GM12878 (cell line): Measurements from ENCODE around the gene NAA35. TPM values are rescaled to one million over a fixed set of nuclear protein-coding genes. Genes with fewer than 3 reads are reported as not detected.
A peak's percentile ranks its signal among the peaks of the same experiment; 100 is the strongest.

Source experiments
- ATAC-seq: fragments of 200-7000 bp; cut with Tn5 transposase; 3 replicates; pipeline ENCODE4 v1.9.1; 2020; ENCODE audit warnings: mild to moderate bottlenecking, moderate library complexity
- BruUV-seq: library from RNA; stranded (reverse); fragments of 400-500 nt; replicated peaks from 2 replicates; lab custom pipeline; 2021; lab: Mats Ljungman, UMichigan
- CTCF ChIA-PET: fragments of 300-600 bp; sonication (Branson Sonifier 250); formaldehyde crosslinking; extraction: SDS; loops from one replicate; lab custom pipeline; 2021; ENCODE audit warnings: inconsistent platforms; lab: Yijun Ruan, JAX
- POLR2A ChIA-PET: fragments of 350-600 bp; formaldehyde crosslinking; extraction: SDS; loops from one replicate; lab custom pipeline; 2021; ENCODE audit warnings: inconsistent platforms; lab: Charles Lee
- RAD21 ChIA-PET: fragments of 300-600 bp; sonication (Branson Sonifier 250); formaldehyde crosslinking; loops from one replicate; lab custom pipeline; 2023; ENCODE audit warnings: antibody characterized with exemption; ENCODE audit not compliant: unreplicated experiment; lab: Charles Lee
- SMC1A ChIA-PET: fragments of 300-600 bp; sonication (Branson Sonifier 250); formaldehyde crosslinking; loops from one replicate; lab custom pipeline; 2023; ENCODE audit not compliant: unreplicated experiment, uncharacterized antibody; lab: Charles Lee
- DNase-seq: peaks from one replicate; pipeline ENCODE4 v3.0.0-alpha.2; 2011; ENCODE audit warnings: low read depth, low spot score
- FAIRE-seq: peaks from 3 replicates; lab custom pipeline; 2011; peaks lifted over from hg19 to GRCh38; lab: Jason Lieb, UNC
- H2AFZ ChIP-seq: 2 replicates; pipeline ENCODE4 v1.6.0; 2011; ENCODE audit warnings: low read depth, low read length, control low read depth; ENCODE audit not compliant: control insufficient read depth
- H3K27ac ChIP-seq: 2 replicates; pipeline ENCODE4 v1.5.1; 2011; ENCODE audit warnings: control low read depth; ENCODE audit not compliant: control insufficient read depth, insufficient read depth
- H3K27me3 ChIP-seq, 2 experiments: replicated peaks in 1 of 2; 2 replicates each; pipeline versions ENCODE4 v1.6.0 to v1.6.1; 2011; ENCODE audit warnings: low read length in 1 of 2; ENCODE audit not compliant: control insufficient read depth in 2 of 2, insufficient read depth in 2 of 2
- H3K36me3 ChIP-seq, 2 experiments: 2 replicates each; pipeline ENCODE4 v1.5.1; 2011; ENCODE audit warnings: low read length in 1 of 2; ENCODE audit not compliant: control insufficient read depth in 2 of 2, insufficient read depth in 2 of 2
- H3K4me1 ChIP-seq: 2 replicates; pipeline ENCODE4 v1.6.1; 2011; ENCODE audit warnings: mild to moderate bottlenecking, low read length, moderate library complexity, mixed read lengths; ENCODE audit not compliant: control insufficient read depth, insufficient read depth
- H3K4me2 ChIP-seq: 2 replicates; pipeline ENCODE4 v1.6.0; 2011; ENCODE audit warnings: control low read depth; ENCODE audit not compliant: control insufficient read depth, insufficient read depth
- H3K4me3 ChIP-seq: fragments of 200-600 bp; sonication (generic); 2 replicates; pipeline ENCODE4 v1.5.1; 2016
- H3K79me2 ChIP-seq: 2 replicates; pipeline ENCODE4 v1.6.0; 2011; ENCODE audit warnings: low read length; ENCODE audit not compliant: control insufficient read depth, insufficient read depth
- H3K9ac ChIP-seq: 2 replicates; pipeline ENCODE4 v1.8.0; 2011; ENCODE audit warnings: low read length, control low read depth, mixed read lengths; ENCODE audit not compliant: control insufficient read depth, insufficient read depth
- H3K9me3 ChIP-seq: replicated peaks from 3 replicates; pipeline ENCODE4 v1.5.1; 2011; ENCODE audit warnings: mild to moderate bottlenecking, low read length; ENCODE audit not compliant: control insufficient read depth, insufficient read depth
- H4K20me1 ChIP-seq: 2 replicates; pipeline ENCODE4 v1.6.0; 2011; ENCODE audit not compliant: control insufficient read depth, insufficient read depth
- ATF7 ChIP-seq: fragments of 450-650 bp; IDR thresholded peaks from 2 replicates; pipeline ENCODE4 v1.6.1; 2016; ENCODE audit warnings: low read depth, mild to moderate bottlenecking
- FOXK2 ChIP-seq: fragments of 450-650 bp; IDR thresholded peaks from 2 replicates; pipeline ENCODE4 v1.6.1; 2017; ENCODE audit warnings: mild to moderate bottlenecking, moderate library complexity
- SIN3A ChIP-seq: IDR thresholded peaks from 2 replicates; pipeline ENCODE4 v1.6.1; 2012; ENCODE audit warnings: low read depth, low read length, improper control_type of control experiment
- ZBED1 ChIP-seq: IDR thresholded peaks from 2 replicates; pipeline ENCODE4 v1.6.1; 2016; ENCODE audit warnings: borderline replicate concordance
- WGBS: methylation state at CpG from one replicate; pipeline ENCODE4 v1.1.6; 2016; ENCODE audit warnings: low lambda C conversion rate; ENCODE audit not compliant: insufficient replicate concordance, insufficient coverage; ENCODE audit errors: missing lambda C conversion rate; 5-methylcytosine and 5-hydroxymethylcytosine counted together
- in situ Hi-C: fragments of 300-500 bp; cut with MboI; formaldehyde crosslinking; loops from 9 replicates; pipeline ENCODE4 v1.14.3; 2018; ENCODE audit warnings: mixed read lengths
- intact Hi-C: fragments of 100-400 bp; cut with micrococcal nuclease; formaldehyde crosslinking; loops from one replicate; pipeline ENCODE4 v1.14.2; 2022; ENCODE audit not compliant: unreplicated experiment
- polyA plus RNA-seq, 11 experiments: library from polyadenylated mRNA; depleted of rRNA in 4 of 11; unstranded in 6 of 11; stranded (reverse) in 5 of 11; fragments of >200 nt; fragmentation: Nextera tagmentation in 4 of 11; fragmentation: Illumina TruSeq in 1 of 11; extraction: Ambion mirVana in 4 of 11; extraction: Trizol in 1 of 11; gene quantifications; 1 replicate in 1 of 11; 2 replicates in 10 of 11; pipeline versions ENCODE4 v1.2.1 to v1.2.3, GENCODE V29; 2011 to 2016; ENCODE audit warnings: inconsistent platforms in 2 of 11, missing spikeins in 2 of 11, low read depth in 1 of 11
- total RNA-seq, 4 experiments: library from RNA; depleted of rRNA in 3 of 4; stranded (reverse); fragments of >200 nt in 3 of 4; fragmentation: Illumina TruSeq in 1 of 4; extraction: Trizol in 1 of 4; gene quantifications; 2 replicates each; pipeline versions ENCODE4 v1.2.1 to v1.2.3, GENCODE V29; 2013 to 2021
- TF ChIP-seq, protein P1 (sequence below): fragments of 450-650 bp; IDR thresholded peaks from 2 replicates; pipeline ENCODE4 v1.6.1; 2016; ENCODE audit warnings: mild to moderate bottlenecking
- TF ChIP-seq, protein P2 (sequence below): IDR thresholded peaks from 2 replicates; pipeline ENCODE4 v1.6.1; 2011; ENCODE audit warnings: borderline replicate concordance, low read depth, mild to moderate bottlenecking, moderate library complexity, low read length; ENCODE audit not compliant: insufficient read depth, poor library complexity, severe bottlenecking

The NAA35 gene
- total and polyA plus RNA-seq, 10 of the 15 experiments (the other 5 are each of a cell fraction or from before 2014, with no cell fraction given) = 15.5 to 38.0 (median 26.9) TPM

DNA sequence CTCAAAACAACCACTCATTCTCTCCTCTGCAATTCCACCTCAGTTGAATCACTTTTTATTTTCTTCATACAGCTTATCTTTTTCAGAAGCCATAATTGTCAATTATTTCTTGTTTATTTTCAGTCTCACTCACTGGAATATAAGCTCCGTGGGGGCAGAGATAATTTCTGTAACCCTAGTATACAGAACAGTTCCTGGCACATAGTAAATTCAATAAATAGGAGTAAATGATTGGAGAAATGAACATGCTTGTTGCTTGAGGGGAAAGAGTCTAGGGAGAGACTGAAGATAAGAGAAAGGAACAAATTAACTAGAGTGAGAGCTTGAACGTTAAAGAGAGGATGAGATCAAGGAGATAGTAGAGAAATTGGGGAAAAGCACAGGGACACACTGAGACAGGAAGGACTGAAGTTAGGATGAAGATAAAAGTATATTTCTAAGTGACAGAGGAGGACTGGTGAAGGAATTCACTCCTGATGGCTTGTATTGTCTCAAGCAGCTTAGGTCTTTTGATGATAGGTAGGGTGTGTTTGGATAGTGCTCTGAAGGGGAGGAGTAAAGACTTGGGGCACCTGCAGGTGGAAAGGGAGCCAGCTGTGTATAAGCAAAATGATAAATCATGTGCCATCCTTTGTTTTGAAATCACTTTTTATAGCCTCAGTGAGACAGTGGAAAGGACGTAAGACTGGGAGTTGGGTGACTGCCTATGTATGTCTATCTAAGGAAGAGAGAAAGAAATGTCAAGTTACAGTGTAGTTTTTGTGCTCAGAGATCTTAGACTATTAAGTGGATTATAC lies 2.2 kb downstream of the NAA35 start (continued):
- TF ChIP-seq, protein P1, sequence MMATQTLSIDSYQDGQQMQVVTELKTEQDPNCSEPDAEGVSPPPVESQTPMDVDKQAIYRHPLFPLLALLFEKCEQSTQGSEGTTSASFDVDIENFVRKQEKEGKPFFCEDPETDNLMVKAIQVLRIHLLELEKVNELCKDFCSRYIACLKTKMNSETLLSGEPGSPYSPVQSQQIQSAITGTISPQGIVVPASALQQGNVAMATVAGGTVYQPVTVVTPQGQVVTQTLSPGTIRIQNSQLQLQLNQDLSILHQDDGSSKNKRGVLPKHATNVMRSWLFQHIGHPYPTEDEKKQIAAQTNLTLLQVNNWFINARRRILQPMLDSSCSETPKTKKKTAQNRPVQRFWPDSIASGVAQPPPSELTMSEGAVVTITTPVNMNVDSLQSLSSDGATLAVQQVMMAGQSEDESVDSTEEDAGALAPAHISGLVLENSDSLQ = no peak
- TF ChIP-seq ZBED1 (no peak), FOXK2 (no peak), SIN3A (no peak)

DNA sequence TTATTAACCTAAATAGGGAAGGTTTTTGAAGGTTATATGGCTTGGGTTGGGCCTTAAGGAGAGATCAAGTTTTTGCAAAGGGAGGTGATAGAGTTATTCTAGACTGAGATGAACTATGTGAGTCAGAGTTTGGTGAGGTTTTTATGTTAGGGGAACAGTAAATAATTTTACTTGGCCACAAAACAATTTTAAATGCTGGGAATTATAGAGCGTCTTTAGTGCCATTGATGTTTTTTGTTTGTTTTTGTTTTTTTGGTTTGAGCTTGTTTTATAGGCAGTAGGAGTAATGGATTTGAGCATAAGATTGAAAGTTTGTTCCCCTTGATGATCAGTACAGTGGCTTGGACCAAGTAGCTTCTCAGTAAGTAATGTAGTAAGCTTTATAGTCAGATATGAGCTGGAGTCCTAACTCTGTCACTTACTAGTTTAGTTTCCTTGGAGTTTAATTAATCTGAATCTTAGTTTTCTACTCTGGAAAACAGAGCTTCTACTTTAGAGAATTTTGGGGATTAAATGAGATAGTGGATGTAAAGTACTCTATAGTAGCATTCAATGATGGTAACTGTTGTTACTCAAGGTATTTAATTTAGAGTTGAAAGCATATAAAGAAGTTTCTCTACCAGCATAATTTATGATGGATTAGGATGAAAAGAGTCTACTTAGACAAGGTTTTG lies 2.9 kb downstream of the NAA35 start:
- in situ Hi-C loops (no loop called here), intact Hi-C loops (loop anchor here (5.0 kb wide), 1 partner anchor 202 kb away; the partner anchor contains the start of gene AGTPBP1)
- Histone ChIP-seq H3K9ac (peak overlapping the region; percentile 21; the same call in 1 of the 2 replicates), H2AFZ (no peak overlapping the region), H3K79me2 (peaks cover 68% of the 10 kb centered on the region), H3K4me1 (0 out of 2 replicates have a peak, but pooled peaks cover 4% of the 10 kb centered on the region), H4K20me1 (no peaks in the 10 kb centered on the region), H3K36me3 (peaks cover 0 to 7% of the 10 kb centered on the region in 2 experiments; a peak in 2 of 4 replicates), H3K27me3 (no peaks in the 10 kb centered on the region)
- ATAC-seq = no peak
- TF ChIP-seq, protein P2, sequence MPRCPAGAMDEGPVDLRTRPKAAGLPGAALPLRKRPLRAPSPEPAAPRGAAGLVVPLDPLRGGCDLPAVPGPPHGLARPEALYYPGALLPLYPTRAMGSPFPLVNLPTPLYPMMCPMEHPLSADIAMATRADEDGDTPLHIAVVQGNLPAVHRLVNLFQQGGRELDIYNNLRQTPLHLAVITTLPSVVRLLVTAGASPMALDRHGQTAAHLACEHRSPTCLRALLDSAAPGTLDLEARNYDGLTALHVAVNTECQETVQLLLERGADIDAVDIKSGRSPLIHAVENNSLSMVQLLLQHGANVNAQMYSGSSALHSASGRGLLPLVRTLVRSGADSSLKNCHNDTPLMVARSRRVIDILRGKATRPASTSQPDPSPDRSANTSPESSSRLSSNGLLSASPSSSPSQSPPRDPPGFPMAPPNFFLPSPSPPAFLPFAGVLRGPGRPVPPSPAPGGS = no peak
- TF ChIP-seq ATF7 = peak; percentile 49; the same call in 1 of the 2 replicates
- TF ChIP-seq, all 136 proteins: peak for 1
- POLR2A ChIA-PET = no interaction called here
- no TSS peak for BruUV-seq
- Histone ChIP-seq H3K27ac (no peak overlapping the region), H3K4me3 (peak overlapping the region; percentile 87), H3K9me3 (no peaks in the 10 kb centered on the region; the same call in 2 of the 3 replicates), H3K4me2 (peak overlapping the region; percentile 61)
- CTCF ChIA-PET = interaction anchor here (0.9 kb wide), 1 partner anchor 39 kb away, joined by 3 read pairs; no protein-coding TSS in a partner anchor
- SMC1A ChIA-PET = interaction anchor here (1.0 to 1.4 kb wide), 3 partner anchors 22 to 119 kb away, joined by 3 read pairs; no protein-coding TSS in a partner anchor
- no peak for DNase-seq
- 100% methylated on average over 1 of the region's 1 CpG for WGBS
- RAD21 ChIA-PET = no interaction called here
- FAIRE-seq = no peak
